GM18502 (cell line): ENCODE results near the gene DNAAF5.

Experiments
- ATAC-seq: cut with Tn5 transposase; IDR thresholded peaks from one replicate; pipeline ENCODE4 v1.9.1; 2021; ENCODE audit warnings: mild to moderate bottlenecking; ENCODE audit not compliant: unreplicated experiment, poor library complexity

DNAAF5 gene

GRCh38 chr7:726084-726853 lies at the start of gene DNAAF5:
Gene DNAAF5 (plus strand): TSS chr7:726699. CDS start chr7:726721, 22 bp downstream.
- peak; percentile 88 for ATAC-seq

- no peak for ATAC-seq
Measured at GRCh38 chr7:676972-677385, 49.5 kb upstream of the DNAAF5 start.

GRCh38 chr7:680411-681127 lies 45.9 kb upstream of the DNAAF5 start:
- no peak for ATAC-seq

GRCh38 chr7:681551-682307 lies 44.8 kb upstream of the DNAAF5 start:
- no peak for ATAC-seq

DNA sequence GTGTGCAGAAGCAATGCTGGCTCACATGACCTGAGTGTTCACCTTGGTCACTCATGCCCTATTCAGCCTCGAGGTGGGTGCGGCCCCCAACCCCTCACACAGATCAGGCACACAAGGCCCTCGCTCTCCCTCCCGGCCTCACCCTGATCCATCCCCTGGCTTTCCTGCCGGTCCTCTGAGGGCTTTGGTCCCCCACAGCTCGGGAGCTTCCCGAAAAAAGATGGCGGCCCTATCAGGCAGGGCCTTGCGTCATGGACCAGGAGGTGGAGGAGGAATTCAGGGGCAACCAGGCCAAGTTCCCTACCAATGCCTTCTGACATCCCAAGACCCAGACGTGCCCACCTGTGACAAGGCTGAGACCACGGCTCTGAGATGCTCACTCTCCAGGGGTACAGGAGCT lies 43.7 kb upstream of the DNAAF5 start:
- no peak for ATAC-seq

GRCh38 chr7:683526-684205 lies 42.8 kb upstream of the DNAAF5 start:
- ATAC-seq, result no peak

DNA sequence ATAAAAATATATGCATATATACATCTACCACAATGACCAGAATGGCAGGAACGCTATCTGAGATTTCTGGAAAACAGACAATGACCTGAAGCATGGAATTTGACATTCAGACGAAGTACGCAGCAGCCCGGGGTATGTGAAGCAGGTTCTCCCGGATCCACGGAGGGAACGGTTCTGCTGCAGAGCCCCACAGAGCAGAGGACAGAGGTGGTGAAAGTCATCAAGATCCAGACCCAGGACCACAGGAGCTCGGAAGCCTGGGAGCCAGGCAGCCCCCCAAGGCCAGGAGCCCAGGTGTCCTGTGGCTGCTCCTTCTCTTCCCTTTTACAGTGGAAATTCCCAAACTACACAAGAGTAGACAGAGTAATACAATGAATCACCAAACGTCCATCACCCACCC lies 42.1 kb upstream of the DNAAF5 start:
- no peak for ATAC-seq

DNA sequence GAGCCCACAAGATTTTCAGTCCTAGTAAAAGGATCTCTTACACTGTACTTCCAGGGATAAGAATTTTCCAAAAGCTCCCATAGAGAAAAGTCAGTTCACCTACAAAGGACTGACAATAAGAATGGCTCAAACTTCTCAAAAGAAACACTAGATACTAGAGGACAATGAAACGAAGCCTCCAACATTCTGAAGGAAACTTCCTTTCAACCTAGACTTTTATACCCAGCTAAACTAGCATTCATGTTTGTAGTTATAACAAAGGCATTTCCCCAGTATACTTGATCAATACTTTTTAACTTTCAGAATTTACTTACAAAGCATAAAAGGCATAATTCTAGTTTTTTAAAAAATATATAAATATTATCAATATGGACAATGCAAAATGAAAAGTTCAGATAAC lies 41.0 kb upstream of the DNAAF5 start:
- ATAC-seq, result no peak

DNA sequence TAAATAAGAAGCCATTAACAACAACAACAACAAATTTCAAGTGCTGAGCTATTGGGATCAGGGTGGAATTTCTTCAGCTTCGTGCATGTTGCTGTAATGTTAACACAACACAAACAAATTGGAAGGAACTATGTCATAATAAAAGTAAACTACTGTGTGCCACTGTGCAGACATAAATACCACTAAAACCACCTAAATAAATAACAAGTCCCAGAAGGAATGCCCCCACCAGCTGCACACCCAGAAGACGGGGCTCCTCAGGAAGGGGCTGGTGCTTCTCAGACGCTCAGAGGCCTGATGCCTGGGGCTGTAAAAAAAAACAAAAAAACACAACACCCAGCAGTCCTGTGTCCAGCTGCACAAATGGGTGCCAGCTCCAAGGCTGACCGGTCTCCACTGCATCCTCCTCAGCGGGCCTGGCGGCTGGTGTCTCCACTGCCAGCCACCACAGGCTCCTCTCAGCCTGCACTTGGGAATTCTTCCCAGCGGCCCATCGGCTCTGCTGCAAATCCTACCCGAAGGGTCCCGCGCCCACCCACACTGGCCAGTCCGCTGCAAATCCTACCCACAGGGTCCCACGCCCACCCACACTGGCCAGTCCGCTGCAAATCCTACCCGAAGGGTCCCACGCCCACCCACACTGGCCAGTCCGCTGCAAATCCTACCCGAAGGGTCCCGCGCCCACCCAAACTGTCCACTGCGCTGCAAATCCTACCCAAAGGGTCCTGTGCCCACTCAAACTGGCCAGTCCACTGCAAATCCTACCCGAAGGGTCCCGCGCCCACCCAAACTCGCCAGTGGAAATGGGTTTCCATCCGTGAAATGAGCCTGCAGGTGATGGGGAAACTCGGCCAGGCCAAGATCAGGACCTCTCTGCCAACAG lies 35.8 kb upstream of the DNAAF5 start:
- ATAC-seq, result no peak

GRCh38 chr7:691361-692045 lies 35.0 kb upstream of the DNAAF5 start:
- ATAC-seq, result no peak

- no peak for ATAC-seq
Measured at GRCh38 chr7:693280-693679, 33.2 kb upstream of the DNAAF5 start.

- no peak for ATAC-seq
Measured at GRCh38 chr7:696426-696811, 30.1 kb upstream of the DNAAF5 start.

DNA sequence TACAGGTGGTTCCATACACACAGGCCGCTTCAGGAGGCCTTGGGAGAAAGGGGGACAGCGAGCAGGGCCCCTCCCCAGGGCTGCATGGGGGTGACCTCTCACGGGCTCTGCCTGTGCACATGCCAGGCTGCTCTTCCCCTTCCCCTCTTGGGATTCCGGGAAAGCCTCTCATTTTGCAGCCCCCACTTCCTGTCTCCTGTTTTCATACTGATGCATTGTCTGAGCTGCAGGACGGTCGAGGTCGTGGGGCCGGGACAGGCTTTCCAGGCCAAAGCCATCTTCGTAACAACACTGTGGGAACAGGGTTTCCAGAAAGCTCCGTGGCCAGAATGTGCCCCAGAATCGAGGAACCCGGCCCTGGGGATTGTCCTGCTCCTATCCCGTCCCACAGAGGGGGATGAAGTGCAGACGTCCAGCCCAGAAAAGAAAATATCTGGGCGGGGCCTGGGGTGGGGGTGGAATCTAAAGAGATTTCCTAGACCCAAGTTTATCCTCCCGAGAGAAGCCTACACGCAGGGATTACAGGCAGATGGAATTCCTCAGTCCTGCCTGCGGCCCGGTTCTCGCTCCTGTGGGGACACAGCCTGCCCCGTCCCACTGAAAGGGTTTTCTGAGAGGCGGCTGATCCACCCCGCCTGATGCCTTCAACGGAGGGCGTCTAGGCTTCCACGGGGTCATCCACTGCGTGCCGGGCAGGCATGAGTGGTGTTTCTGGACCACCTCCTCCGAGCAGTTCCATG lies 29.5 kb upstream of the DNAAF5 start:
- ATAC-seq, result no peak

DNA sequence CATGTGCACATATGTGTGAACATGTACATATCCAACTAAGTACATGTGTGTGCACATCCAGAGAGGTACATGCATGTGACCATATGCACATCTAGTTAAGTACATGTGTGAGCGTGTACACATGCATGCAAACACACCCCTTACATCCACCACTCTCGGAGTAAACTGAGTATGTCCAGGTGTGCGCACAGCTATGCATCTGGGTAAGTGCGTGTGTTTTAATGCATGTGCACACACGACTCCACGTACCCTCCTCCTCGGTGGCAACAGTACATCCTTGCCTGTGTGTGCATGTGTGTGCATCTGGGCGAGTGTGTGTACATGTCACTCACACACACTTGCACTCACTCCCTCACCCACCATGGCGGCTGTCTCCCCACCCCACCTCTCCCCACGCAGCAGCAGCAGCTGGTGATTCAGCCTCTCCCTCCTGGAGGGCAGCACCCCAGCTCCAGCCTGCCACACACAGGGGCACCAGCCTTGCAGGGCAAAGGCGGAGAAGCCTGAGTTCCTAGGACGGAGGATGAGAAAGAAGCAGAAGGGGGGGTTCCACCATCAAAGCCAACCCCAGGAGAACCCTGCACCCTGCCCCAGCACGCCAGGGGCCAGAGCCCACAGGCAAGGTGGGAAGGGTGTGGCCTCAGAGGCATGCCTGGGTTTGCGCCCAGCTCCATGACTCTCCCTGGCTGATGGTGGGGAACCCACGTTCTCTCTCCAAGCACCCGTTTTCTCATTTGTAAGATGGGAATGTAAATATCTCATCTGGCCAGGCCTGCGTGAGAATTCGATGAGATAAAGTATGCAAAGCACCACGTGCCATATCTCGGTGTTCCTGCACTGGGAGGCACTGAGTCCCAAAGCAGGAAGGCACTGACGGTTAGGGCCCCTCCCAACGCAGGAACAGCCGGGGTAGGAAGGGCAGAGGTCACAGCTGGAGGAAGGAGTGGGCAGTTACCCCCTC lies 27.7 kb upstream of the DNAAF5 start:
- ATAC-seq, result no peak

GRCh38 chr7:699476-700170 lies 26.9 kb upstream of the DNAAF5 start:
- no peak for ATAC-seq

DNA sequence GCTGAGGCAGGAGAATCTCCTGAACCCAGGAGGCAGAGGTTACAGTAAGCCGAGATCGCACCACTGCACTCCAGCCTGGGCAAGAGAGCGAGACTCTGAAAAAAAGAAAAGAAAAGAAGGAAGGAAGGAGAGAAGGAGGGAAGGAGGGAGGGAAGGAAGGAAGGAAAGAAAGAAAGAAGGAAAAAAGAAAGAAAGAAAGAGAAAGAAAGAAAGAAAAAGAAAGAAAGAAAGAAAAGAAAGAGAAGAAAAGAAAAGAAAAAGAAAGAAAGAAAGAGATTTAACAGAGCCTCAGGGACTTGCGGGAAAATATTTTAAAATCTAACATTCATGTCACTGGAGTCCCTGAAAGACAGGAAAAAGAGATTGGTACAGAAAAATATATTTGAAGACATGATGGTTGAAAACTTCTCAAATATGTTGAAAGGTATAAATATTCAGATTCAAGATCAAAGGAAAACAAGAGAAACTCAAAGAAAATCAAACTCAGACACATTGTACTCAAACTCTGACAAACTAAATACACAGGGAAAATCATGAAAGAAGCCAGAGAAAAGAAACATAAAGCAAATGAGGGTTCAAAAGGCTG lies 25.3 kb upstream of the DNAAF5 start:
- no peak for ATAC-seq
